ENCODE measurements around the gene TIAM2. TPM values are rescaled to one million over a fixed set of nuclear protein-coding genes. Genes with fewer than 3 reads are reported as not detected.
A peak's percentile ranks its signal among the peaks of the same experiment; 100 is the strongest.

Gene TIAM2
- total and polyA plus RNA-seq, 7 donors, result 3.4 to 20.3 (median 10.0) TPM

GRCh38 chr6:155120034-155120433, 124.9 kb downstream of the TIAM2 start:
- H3K4me3 ChIP-seq, result no peak overlapping the region
- WGBS, 3 donors, result 63 to 75% (median 73%) methylated on average over 6 of the region's 6 CpGs
- H3K9me3 ChIP-seq, result no peaks in the 10 kb centered on the region
- ATAC-seq (no peak), DNase-seq (no peak)
- no peaks in the 10 kb centered on the region for H3K27me3 ChIP-seq (ENCODE audit: insufficient read depth in 3 of 3, low read length in 2 of 3)
- intact Hi-C loops (cut with DNase I), result no loop called here
- TF ChIP-seq CTCF (IDR thresholded peaks at IDR 0.05), result no peak
- H3K4me1 ChIP-seq, result peaks cover 6% of the 10 kb centered on the region
- no peak overlapping the region for H3K27ac ChIP-seq
- H3K36me3 ChIP-seq (ENCODE audit: insufficient read depth in 1 of 2, low read depth in 1 of 2), result no peaks in the 10 kb centered on the region

GRCh38 chr6:155121294-155121693, 126.2 kb downstream of the TIAM2 start:
- intact Hi-C loops (cut with DNase I), result no loop called here
- 37 to 60% (median 47%) methylated on average over 4 of the region's 4 CpGs for WGBS, 3 donors
- no peak overlapping the region for H3K27ac ChIP-seq
- H3K4me1 ChIP-seq, result peaks cover 6% of the 10 kb centered on the region
- peak overlapping the region; percentile 18 for H3K4me3 ChIP-seq
- H3K27me3 ChIP-seq (ENCODE audit: insufficient read depth in 3 of 3, low read length in 2 of 3), result no peaks in the 10 kb centered on the region
- no peaks in the 10 kb centered on the region for H3K9me3 ChIP-seq
- H3K36me3 ChIP-seq (ENCODE audit: insufficient read depth in 1 of 2, low read depth in 1 of 2), result no peaks in the 10 kb centered on the region
- peak in 1 of 4 donors; percentile 16 for ATAC-seq
- no peak for DNase-seq
- no peak for TF ChIP-seq CTCF (IDR thresholded peaks at IDR 0.05)

- TF ChIP-seq CTCF (IDR thresholded peaks at IDR 0.05), result no peak
Observed at GRCh38 chr6:155121699-155122098, 126.6 kb downstream of the TIAM2 start.

GRCh38 chr6:155122199-155122950, 127.3 kb downstream of the TIAM2 start:
- H3K27me3 ChIP-seq (ENCODE audit: insufficient read depth in 3 of 3, low read length in 2 of 3), result no peaks in the 10 kb centered on the region
- ATAC-seq (no peak), DNase-seq (no peak)
- no peaks in the 10 kb centered on the region for H3K36me3 ChIP-seq (ENCODE audit: insufficient read depth in 1 of 2, low read depth in 1 of 2)
- peaks cover 6% of the 10 kb centered on the region for H3K4me1 ChIP-seq
- H3K27ac ChIP-seq, result no peak overlapping the region
- WGBS, 3 donors, result 91 to 96% (median 96%) methylated on average over 6 of the region's 6 CpGs
- H3K9me3 ChIP-seq, result no peaks in the 10 kb centered on the region
- TF ChIP-seq CTCF (IDR thresholded peaks at IDR 0.05), result no peak
- intact Hi-C loops (cut with DNase I), result no loop called here
- no peak overlapping the region for H3K4me3 ChIP-seq

More at GRCh38 chr6:155121699-155122098, 126.6 kb downstream of the TIAM2 start:
- peak in 1 of 2 donors; percentile 35 for DNase-seq
- no peak overlapping the region for H3K27ac ChIP-seq
- peaks cover 6% of the 10 kb centered on the region for H3K4me1 ChIP-seq
- no peaks in the 10 kb centered on the region for H3K27me3 ChIP-seq (ENCODE audit: insufficient read depth in 3 of 3, low read length in 2 of 3)
- peak in 2 of 4 donors; percentile 61 to 63 for ATAC-seq
- intact Hi-C loops (cut with DNase I), result no loop called here
- WGBS, 3 donors, result 26 to 32% (median 30%) methylated on average over 11 of the region's 11 CpGs
- H3K4me3 ChIP-seq, result peak overlapping the region; percentile 18
- H3K9me3 ChIP-seq, result no peaks in the 10 kb centered on the region
- no peaks in the 10 kb centered on the region for H3K36me3 ChIP-seq (ENCODE audit: insufficient read depth in 1 of 2, low read depth in 1 of 2)
